RWPE2 (cell line): ENCODE data around the gene CPB1.

Experiments used
- ATAC-seq: fragments of 200-7000 bp; cut with Tn5 transposase; 3 replicates; pipeline ENCODE4 v1.9.1; 2021; ENCODE audit warnings: low read depth
- DNase-seq: peaks from one replicate; pipeline ENCODE4 v3.0.0-alpha.2; 2020; ENCODE audit warnings: low spot score
- H3K27ac ChIP-seq: fragments of 450-650 bp; 2 replicates; pipeline ENCODE4 v1.5.1; 2017; ENCODE audit warnings: mild to moderate bottlenecking; ENCODE audit not compliant: poor library complexity, severe bottlenecking
- H3K27me3 ChIP-seq: fragments of 250-450 bp; sonication (Bioruptor Pico); 2 replicates; pipeline ENCODE4 v1.5.1; 2021; ENCODE audit warnings: mild to moderate bottlenecking, moderate library complexity; ENCODE audit not compliant: insufficient read depth, poor library complexity, severe bottlenecking
- H3K36me3 ChIP-seq: fragments of 250-450 bp; sonication (Bioruptor Pico); 2 replicates; pipeline ENCODE4 v1.5.1; 2020; ENCODE audit warnings: low read depth, mild to moderate bottlenecking, moderate library complexity
- H3K4me1 ChIP-seq: fragments of 250-450 bp; sonication (Bioruptor Pico); 2 replicates; pipeline ENCODE4 v1.5.1; 2021; ENCODE audit warnings: mild to moderate bottlenecking, moderate library complexity; ENCODE audit not compliant: insufficient read depth, poor library complexity, severe bottlenecking
- H3K4me3 ChIP-seq: fragments of 250-450 bp; sonication (Bioruptor Pico); 2 replicates; pipeline ENCODE4 v1.5.1; 2021; ENCODE audit warnings: mild to moderate bottlenecking, moderate library complexity; ENCODE audit not compliant: severe bottlenecking
- H3K9me3 ChIP-seq: fragments of 250-450 bp; sonication (Bioruptor Pico); 2 replicates; pipeline ENCODE4 v1.5.1; 2021; ENCODE audit warnings: mild to moderate bottlenecking, moderate library complexity; ENCODE audit not compliant: severe bottlenecking
- CTCF ChIP-seq: fragments of 450-650 bp; IDR thresholded peaks from one replicate; pipeline ENCODE4 v1.5.1; 2017; ENCODE audit warnings: mild to moderate bottlenecking, moderate library complexity; ENCODE audit not compliant: poor library complexity, severe bottlenecking

Gene CPB1

DNA sequence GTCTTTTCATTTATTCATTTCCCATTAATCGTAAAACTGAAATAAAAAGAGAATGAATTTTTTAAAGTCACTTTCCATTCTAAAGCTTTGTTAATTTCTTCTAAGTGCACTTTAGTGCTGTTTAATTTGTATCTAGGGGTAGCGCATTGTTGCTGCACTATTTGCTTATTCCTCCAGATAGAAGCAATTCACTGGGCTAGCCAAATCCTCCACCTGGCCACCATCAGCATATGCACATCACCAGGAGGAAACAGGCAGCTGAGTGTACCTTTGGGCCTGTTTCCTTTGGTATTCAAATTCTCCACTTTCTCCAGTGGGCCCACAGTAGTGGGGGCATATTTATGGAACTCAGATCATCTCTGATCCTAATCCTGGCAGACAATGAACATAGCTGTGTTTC lies 29.8 kb upstream of the CPB1 start:
- no peaks in the 10 kb centered on the region for H3K9me3 ChIP-seq
- no peaks in the 10 kb centered on the region for H3K4me1 ChIP-seq
- H3K4me3 ChIP-seq = no peak overlapping the region
- H3K27ac ChIP-seq = no peak overlapping the region
- TF ChIP-seq CTCF = no peak
- no peak for ATAC-seq
- H3K36me3 ChIP-seq = no peaks in the 10 kb centered on the region
- no peaks in the 10 kb centered on the region for H3K27me3 ChIP-seq
- DNase-seq = no peak

GRCh38 chr3:148800414-148800813 lies 27.2 kb upstream of the CPB1 start:
- Histone ChIP-seq H3K27me3 (no peaks in the 10 kb centered on the region), H3K4me1 (no peaks in the 10 kb centered on the region), H3K36me3 (no peaks in the 10 kb centered on the region), H3K27ac (no peak overlapping the region), H3K4me3 (no peak overlapping the region), H3K9me3 (no peaks in the 10 kb centered on the region)
- TF ChIP-seq CTCF = no peak
- no peak for DNase-seq
- ATAC-seq = no peak

DNA sequence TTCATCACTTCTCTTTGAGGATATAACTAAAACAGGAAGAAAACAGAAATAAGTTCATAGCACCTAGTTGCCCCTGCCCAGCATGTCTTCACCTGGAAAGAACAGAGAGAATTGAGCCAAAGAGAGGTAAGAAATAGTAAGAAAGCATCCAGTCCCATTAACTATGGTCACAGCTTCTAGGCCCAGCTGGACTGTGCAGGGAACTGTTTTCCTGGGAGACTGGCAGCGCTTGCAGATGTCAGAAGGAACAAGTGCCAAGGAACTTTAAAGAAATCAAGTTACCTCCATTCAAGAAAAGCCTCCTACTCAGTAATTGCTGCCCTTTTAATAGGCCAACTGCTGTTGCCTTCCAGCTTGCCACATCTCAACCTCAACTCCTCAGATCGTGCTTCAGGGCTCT lies 17.8 kb upstream of the CPB1 start:
- peaks cover 25% of the 10 kb centered on the region for H3K27me3 ChIP-seq
- no peak for ATAC-seq
- DNase-seq = no peak
- H3K4me1 ChIP-seq = no peaks in the 10 kb centered on the region
- H3K27ac ChIP-seq = no peak overlapping the region
- no peak for TF ChIP-seq CTCF
- no peaks in the 10 kb centered on the region for H3K9me3 ChIP-seq
- no peak overlapping the region for H3K4me3 ChIP-seq
- H3K36me3 ChIP-seq = no peaks in the 10 kb centered on the region

DNA sequence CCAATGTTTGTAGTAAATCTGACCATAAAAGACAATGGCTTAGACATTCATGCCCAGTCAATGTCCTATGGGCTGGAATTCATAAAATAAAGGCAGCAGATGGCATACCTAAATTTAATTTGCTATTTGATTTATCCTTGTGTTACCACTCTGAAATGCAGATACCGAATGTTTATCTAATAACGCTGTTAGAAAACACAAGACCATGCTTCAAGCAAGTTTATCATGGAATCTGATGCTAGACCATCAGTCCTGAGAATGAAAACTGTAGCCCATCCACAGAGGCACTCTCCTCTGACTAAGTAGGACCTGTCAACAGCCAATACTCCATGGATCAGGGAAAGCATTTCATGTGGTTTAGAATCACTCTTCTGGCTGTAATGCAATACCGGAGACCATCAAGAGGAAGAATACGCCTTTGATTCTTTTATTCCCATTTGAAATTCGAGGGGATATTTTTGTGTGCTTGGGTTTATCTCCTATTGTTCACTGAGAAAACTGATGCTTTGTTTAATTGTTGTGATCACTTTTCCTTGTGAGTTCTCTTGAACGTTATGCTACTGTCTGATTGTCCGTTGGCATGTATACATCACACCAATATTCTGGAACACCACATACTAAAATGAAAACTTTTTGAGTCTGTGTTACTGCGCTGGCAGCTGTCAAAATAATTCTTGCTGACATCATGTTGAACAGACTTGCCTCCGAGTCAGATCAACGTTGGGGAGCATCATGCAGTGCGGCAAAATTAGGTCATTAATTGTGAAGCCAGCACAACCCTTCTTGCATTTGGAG lies 12.1 kb upstream of the CPB1 start:
- no peak for TF ChIP-seq CTCF
- Histone ChIP-seq H3K27me3 (peaks cover 20% of the 10 kb centered on the region), H3K36me3 (no peaks in the 10 kb centered on the region), H3K4me1 (no peaks in the 10 kb centered on the region), H3K27ac (no peak overlapping the region), H3K9me3 (no peaks in the 10 kb centered on the region), H3K4me3 (no peak overlapping the region)
- no peak for DNase-seq
- no peak for ATAC-seq

DNA sequence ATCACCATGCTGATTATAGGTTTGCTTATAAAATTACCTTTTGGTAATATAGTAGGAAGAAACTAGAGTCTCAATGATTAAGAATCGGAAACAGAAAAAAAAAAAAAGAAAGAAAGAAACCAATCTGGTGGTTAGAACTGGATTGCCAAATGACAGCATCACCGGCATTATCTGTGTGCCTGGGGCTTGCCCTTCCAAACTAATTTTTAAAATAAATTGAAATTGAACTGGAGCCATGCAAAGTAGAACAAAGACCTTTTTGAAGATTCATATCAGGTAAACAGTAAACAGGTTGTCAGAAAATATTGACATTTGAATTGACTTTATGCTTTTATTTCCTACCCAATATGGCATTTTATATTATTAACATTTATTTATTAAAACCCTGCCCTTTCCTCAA lies 11.2 kb upstream of the CPB1 start:
- H3K36me3 ChIP-seq = no peaks in the 10 kb centered on the region
- no peaks in the 10 kb centered on the region for H3K4me1 ChIP-seq
- H3K4me3 ChIP-seq = no peak overlapping the region
- no peak for TF ChIP-seq CTCF
- H3K9me3 ChIP-seq = no peaks in the 10 kb centered on the region
- no peak for DNase-seq
- no peak for ATAC-seq
- no peak overlapping the region for H3K27ac ChIP-seq
- H3K27me3 ChIP-seq = peaks cover 20% of the 10 kb centered on the region
